NCI-H526 (cell line): ENCODE measurements around the gene FAM124B.

Experiments used
- DNase-seq, 2 experiments: peaks; one replicate each; lab custom pipeline; 2025; lab: John Stamatoyannopoulos, UW

Gene FAM124B

DNA sequence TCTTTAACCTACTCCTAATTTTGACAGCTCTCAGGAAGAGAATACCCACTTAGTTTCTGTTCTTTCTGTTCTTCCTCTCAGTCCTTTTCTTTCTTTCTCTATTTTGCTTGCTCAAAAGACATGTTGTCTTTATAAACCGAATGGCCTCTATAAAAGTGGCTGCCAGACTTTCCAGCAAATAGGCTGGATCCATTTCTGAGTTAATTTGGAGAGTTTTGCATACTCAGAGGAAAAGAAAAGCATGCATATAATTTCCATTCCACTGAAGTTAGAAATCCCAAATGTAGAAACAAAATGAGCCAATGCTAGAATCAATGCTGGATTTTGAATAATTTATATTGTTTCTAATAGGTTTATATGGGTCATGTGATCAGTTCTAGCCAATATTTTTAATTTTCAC lies 65.9 kb downstream of the FAM124B start:
- no peak for DNase-seq

DNA sequence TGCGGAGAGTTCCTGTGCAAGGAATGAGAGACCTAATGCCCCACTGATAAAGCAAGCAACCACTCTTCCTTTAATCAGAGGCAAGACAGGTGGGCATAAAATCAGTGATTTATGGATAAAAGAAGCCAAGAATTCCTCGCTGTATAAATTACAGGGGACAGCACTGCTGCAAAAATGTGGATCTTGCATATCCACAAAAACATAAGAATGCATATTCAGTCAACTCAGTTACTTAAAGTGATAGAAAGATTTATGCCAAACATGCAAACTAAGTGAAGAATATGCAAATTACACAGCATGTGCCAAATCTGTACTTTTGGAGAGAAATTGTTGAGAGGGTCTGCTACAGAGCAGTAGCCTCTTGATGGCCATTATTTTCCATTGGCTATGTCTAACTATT lies 67.2 kb downstream of the FAM124B start:
- no peak for DNase-seq

- no peak for DNase-seq
Measured at GRCh38 chr2:224333726-224334482, 68.0 kb downstream of the FAM124B start.

- no peak for DNase-seq
Measured at GRCh38 chr2:224331698-224332097, 70.2 kb downstream of the FAM124B start.

GRCh38 chr2:224328798-224329197 lies 73.1 kb downstream of the FAM124B start:
- DNase-seq = no peak
